IMR-90 (cell line): ENCODE results near the gene ADAP2. TPM values are rescaled to one million over a fixed set of nuclear protein-coding genes. Genes with fewer than 3 reads are reported as not detected.

Experiments used
- ATAC-seq: fragments of 200-7000 bp; cut with Tn5 transposase; 2 replicates; pipeline ENCODE4 v1.9.1; 2020; ENCODE audit warnings: low read depth, mild to moderate bottlenecking, moderate library complexity
- BruUV-seq: library from RNA; stranded (reverse); fragments of 400-500 nt; replicated peaks from 2 replicates; lab custom pipeline; 2021; lab: Mats Ljungman, UMichigan
- CTCF ChIA-PET: fragments of 300-600 bp; formaldehyde crosslinking; extraction: SDS; loops from one replicate; lab custom pipeline; 2021; ENCODE audit warnings: antibody characterized with exemption; lab: Yijun Ruan, JAX
- POLR2A ChIA-PET: fragments of 300-600 bp; sonication (Branson Sonifier 250); formaldehyde crosslinking; loops from one replicate; lab custom pipeline; 2022; ENCODE audit warnings: antibody characterized with exemption; ENCODE audit not compliant: unreplicated experiment; lab: Charles Lee
- DNase-seq: peaks from one replicate; pipeline ENCODE4 v3.0.0; 2013
- H2AFZ ChIP-seq: replicated peaks from 2 replicates; pipeline ENCODE3; 2013; ENCODE audit warnings: low read length, mild to moderate bottlenecking; ENCODE audit not compliant: poor library complexity
- H2AK5ac ChIP-seq: 2 replicates; pipeline ENCODE4 v1.6.1; 2013; ENCODE audit warnings: low read depth, low read length, inconsistent platforms
- H2AK9ac ChIP-seq: replicated peaks from 2 replicates; pipeline ENCODE3; 2013; ENCODE audit warnings: mild to moderate bottlenecking, low read depth, low read length, moderate library complexity; ENCODE audit not compliant: poor library complexity
- H2BK120ac ChIP-seq: 2 replicates; pipeline ENCODE4 v1.6.1; 2013; ENCODE audit warnings: low read depth, low read length, inconsistent platforms
- H2BK15ac ChIP-seq: 3 replicates; pipeline ENCODE4 v1.6.1; 2013; ENCODE audit warnings: low read depth, low read length, inconsistent platforms
- H2BK20ac ChIP-seq: 2 replicates; pipeline ENCODE4 v1.6.1; 2013; ENCODE audit warnings: low read depth, mild to moderate bottlenecking, inconsistent platforms, low read length, moderate library complexity
- H2BK5ac ChIP-seq: 2 replicates; pipeline ENCODE4 v1.6.1; 2013; ENCODE audit warnings: mild to moderate bottlenecking, low read depth, low read length, inconsistent platforms; ENCODE audit not compliant: poor library complexity, severe bottlenecking
- H3K14ac ChIP-seq: replicated peaks from 2 replicates; pipeline ENCODE4 v1.6.1; 2013; ENCODE audit warnings: low read depth, low read length, inconsistent platforms
- H3K18ac ChIP-seq: 2 replicates; pipeline ENCODE4 v1.6.1; 2013; ENCODE audit warnings: low read depth, low read length, control low read depth
- H3K23ac ChIP-seq: 2 replicates; pipeline ENCODE4 v1.6.1; 2013; ENCODE audit warnings: low read depth, low read length, inconsistent platforms
- H3K27ac ChIP-seq: 2 replicates; pipeline ENCODE4 v1.5.1; 2013; ENCODE audit warnings: mild to moderate bottlenecking, control low read depth, low read length; ENCODE audit not compliant: insufficient read depth
- H3K27me3 ChIP-seq: 2 replicates; pipeline ENCODE4 v1.6.1; 2013; ENCODE audit warnings: low read length; ENCODE audit not compliant: control insufficient read depth, insufficient read depth
- H3K36me3 ChIP-seq: 2 replicates; pipeline ENCODE4 v1.6.1; 2013; ENCODE audit warnings: low read length, mixed read lengths; ENCODE audit not compliant: control insufficient read depth, insufficient read depth
- H3K4ac ChIP-seq: 2 replicates; pipeline ENCODE4 v1.6.1; 2013; ENCODE audit warnings: low read depth, low read length, inconsistent platforms
- H3K4me1 ChIP-seq: 2 replicates; pipeline ENCODE4 v1.6.1; 2013; ENCODE audit warnings: low read length, mixed read lengths; ENCODE audit not compliant: control insufficient read depth, insufficient read depth
- H3K4me2 ChIP-seq: 2 replicates; pipeline ENCODE4 v1.6.1; 2013; ENCODE audit warnings: low read depth, mild to moderate bottlenecking, control low read depth, low read length, moderate library complexity
- H3K4me3 ChIP-seq: 2 replicates; pipeline ENCODE4 v1.5.1; 2013; ENCODE audit warnings: low read depth, mild to moderate bottlenecking, control low read depth, low read length, moderate library complexity; ENCODE audit not compliant: insufficient read depth
- H3K56ac ChIP-seq: 2 replicates; pipeline ENCODE4 v1.6.1; 2013; ENCODE audit warnings: low read length, inconsistent platforms; ENCODE audit not compliant: insufficient read depth; ENCODE audit errors: extremely low read depth
- H3K79me1 ChIP-seq, 2 experiments: 2 replicates each; pipeline ENCODE4 v1.6.1; 2013; ENCODE audit warnings: low read length in 2 of 2, inconsistent platforms in 1 of 2, low read depth in 1 of 2
- H3K9ac ChIP-seq: 2 replicates; pipeline ENCODE4 v1.6.1; 2013; ENCODE audit warnings: low read depth, low read length, control low read depth
- H3K9me1 ChIP-seq: 2 replicates; pipeline ENCODE4 v1.6.1; 2013; ENCODE audit warnings: low read length, inconsistent platforms; ENCODE audit not compliant: insufficient read depth
- H3K9me3 ChIP-seq: 2 replicates; pipeline ENCODE4 v1.6.1; 2013; ENCODE audit warnings: low read length; ENCODE audit not compliant: control insufficient read depth, insufficient read depth
- H4K20me1 ChIP-seq: 2 replicates; pipeline ENCODE4 v1.6.1; 2013; ENCODE audit warnings: low read length, inconsistent platforms; ENCODE audit not compliant: insufficient read depth
- H4K5ac ChIP-seq: 2 replicates; pipeline ENCODE4 v1.6.1; 2013; ENCODE audit warnings: mild to moderate bottlenecking, low read depth, low read length, control low read depth
- H4K8ac ChIP-seq, 2 experiments: 2 replicates each; pipeline ENCODE4 v1.6.1; 2013; ENCODE audit warnings: low read depth in 2 of 2, low read length in 2 of 2, control low read depth in 1 of 2, inconsistent platforms in 1 of 2
- H4K91ac ChIP-seq: 2 replicates; pipeline ENCODE4 v1.6.1; 2013; ENCODE audit warnings: low read depth, low read length, inconsistent platforms; ENCODE audit not compliant: insufficient read depth
- BHLHE40 ChIP-seq: fragments of 150-350 bp; IDR thresholded peaks from 2 replicates; pipeline ENCODE4 v1.6.1; 2016; ENCODE audit warnings: mild to moderate bottlenecking, low read depth, low read length
- CEBPB ChIP-seq: IDR thresholded peaks from 2 replicates; pipeline ENCODE4 v1.6.1; 2012; ENCODE audit warnings: low read depth, low read length, improper control_type of control experiment
- CHD1 ChIP-seq: IDR thresholded peaks from 2 replicates; pipeline ENCODE4 v1.6.1; 2012; ENCODE audit warnings: low read depth, low read length, improper control_type of control experiment
- ELK1 ChIP-seq: fragments of 150-350 bp; IDR thresholded peaks from 2 replicates; pipeline ENCODE4 v1.6.1; 2016; ENCODE audit warnings: low read depth, mild to moderate bottlenecking, low read length, moderate library complexity, borderline replicate concordance
- FOS ChIP-seq: fragments of 150-350 bp; IDR thresholded peaks from 2 replicates; pipeline ENCODE4 v1.6.1; 2016; ENCODE audit warnings: low read depth, low read length
- MAFK ChIP-seq: IDR thresholded peaks from 2 replicates; pipeline ENCODE4 v1.6.1; 2012; ENCODE audit warnings: low read depth, low read length, improper control_type of control experiment
- MAZ ChIP-seq: IDR thresholded peaks from 2 replicates; pipeline ENCODE4 v1.6.1; 2012; ENCODE audit warnings: low read depth, mild to moderate bottlenecking, low read length, improper control_type of control experiment, moderate library complexity, borderline replicate concordance
- NFE2L2 ChIP-seq: fragments of 150-350 bp; IDR thresholded peaks from 2 replicates; pipeline ENCODE4 v1.6.1; 2016; ENCODE audit warnings: low read depth, mild to moderate bottlenecking, low read length
- RCOR1 ChIP-seq: IDR thresholded peaks from 2 replicates; pipeline ENCODE4 v1.6.1; 2012; ENCODE audit warnings: mild to moderate bottlenecking, low read length, improper control_type of control experiment; ENCODE audit not compliant: insufficient replicate concordance
- SMC3 ChIP-seq: fragments of 150-350 bp; IDR thresholded peaks from 2 replicates; pipeline ENCODE4 v1.6.1; 2016; ENCODE audit warnings: low read depth, mild to moderate bottlenecking, antibody characterized with exemption, low read length, moderate library complexity
- WGBS, 2 experiments: methylation state at CpG; one replicate each; pipeline versions ENCODE4 v1.1.5 to v1.1.7; 2013; ENCODE audit warnings: missing lambda C conversion rate in 2 of 2; ENCODE audit not compliant: insufficient read length in 1 of 2; ENCODE audit errors: extremely low coverage in 2 of 2; 5-methylcytosine and 5-hydroxymethylcytosine counted together
- dilution Hi-C: fragments of 300-500 bp; cut with HindIII; formaldehyde crosslinking; loops from one replicate; pipeline ENCODE4 v1.14.3; 2018; ENCODE audit warnings: low sequenced_read_pairs; ENCODE audit not compliant: unreplicated experiment
- in situ Hi-C: fragments of 300-500 bp; cut with MboI; formaldehyde crosslinking; loops from 3 replicates; pipeline ENCODE4 v1.14.3; 2019; ENCODE audit warnings: low sequenced_read_pairs, inconsistent platforms, mixed read lengths
- intact Hi-C: fragments of 100-400 bp; cut with micrococcal nuclease; formaldehyde crosslinking; loops from 2 replicates; pipeline ENCODE4 v1.10.0; 2022
- polyA plus RNA-seq, 3 experiments: library from polyadenylated mRNA; depleted of rRNA; stranded (reverse); fragments of >200 nt; gene quantifications; 2 replicates each; pipeline ENCODE4 v1.2.3, GENCODE V29; 2012; ENCODE audit warnings: low replicate concordance in 1 of 3
- total RNA-seq: library from RNA; depleted of rRNA; stranded (reverse); fragments of >200 nt; gene quantifications from 2 replicates; pipeline ENCODE4 v1.2.3, GENCODE V29; 2012
- TF ChIP-seq, protein P1 (sequence below): conservative IDR thresholded peaks from 2 replicates; pipeline ENCODE4 v1.5.1; 2012; ENCODE audit warnings: mild to moderate bottlenecking, low read depth, low read length, improper control_type of control experiment
- TF ChIP-seq, protein P2 (sequence below): fragments of 150-350 bp; IDR thresholded peaks from 2 replicates; pipeline ENCODE4 v1.6.1; 2017; ENCODE audit warnings: mild to moderate bottlenecking, antibody characterized with exemption, low read length, low read depth

Gene ADAP2
- total and polyA plus RNA-seq, 2 of the 4 experiments (the other 2 are of a cell fraction) = 0.90 to 1.2 TPM

DNA sequence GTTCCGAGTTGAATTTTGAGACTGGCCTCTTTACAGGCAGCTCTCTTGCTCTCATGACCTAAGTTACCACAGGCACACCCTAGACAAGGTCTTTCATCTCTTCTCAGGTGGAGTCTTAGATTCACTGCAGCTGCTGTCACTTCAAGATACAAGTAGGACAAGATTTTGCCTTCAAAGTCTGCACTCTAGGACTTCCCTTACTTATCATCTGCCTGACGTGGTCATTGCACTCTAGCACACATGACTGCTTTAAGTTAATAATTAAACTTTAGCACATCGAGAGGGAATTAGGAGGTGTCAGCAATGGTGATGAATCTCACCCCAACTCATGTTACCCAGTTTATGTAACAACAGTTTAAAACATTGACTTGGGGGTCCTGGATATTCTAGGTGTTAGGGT, 74.7 kb downstream of the ADAP2 start:
- in situ Hi-C loops (no loop called here), intact Hi-C loops (no loop called here), dilution Hi-C loops (no loop called here)
- H3K9me1 ChIP-seq = peaks cover 8% of the 10 kb centered on the region
- ATAC-seq (no peak), DNase-seq (no peak)
- H4K5ac ChIP-seq = no peak overlapping the region
- H3K9me3 ChIP-seq = no peaks in the 10 kb centered on the region
- H2AK5ac ChIP-seq = no peak overlapping the region
- no peak overlapping the region for H2BK120ac ChIP-seq
- H3K18ac ChIP-seq = no peak overlapping the region
- ChIA-PET CTCF (no interaction called here), POLR2A (no interaction called here)
- H2BK5ac ChIP-seq = no peak overlapping the region
- H4K20me1 ChIP-seq = no peaks in the 10 kb centered on the region
- no peak overlapping the region for H2AFZ ChIP-seq
- no peak overlapping the region for H2BK15ac ChIP-seq
- H4K8ac ChIP-seq = no peak overlapping the region
- no peak overlapping the region for H3K14ac ChIP-seq
- no peak overlapping the region for H3K4me3 ChIP-seq
- no TSS peak for BruUV-seq
- peaks cover 30% of the 10 kb centered on the region for H3K36me3 ChIP-seq
- no peak overlapping the region for H3K27ac ChIP-seq
- no peak overlapping the region for H3K23ac ChIP-seq
- H2BK20ac ChIP-seq = no peak overlapping the region
- WGBS, 2 experiments = 100% methylated on average over 1 of the region's 3 CpGs; no CpG with 5 or more reads in 1 of the 2 experiments
- no peaks in the 10 kb centered on the region for H3K27me3 ChIP-seq
- H3K79me1 ChIP-seq = no peaks in the 10 kb centered on the region
- no peak overlapping the region for H3K56ac ChIP-seq
- H3K4me2 ChIP-seq = no peak overlapping the region
- no peaks in the 10 kb centered on the region for H3K4me1 ChIP-seq
- H3K9ac ChIP-seq = no peak overlapping the region
- TF ChIP-seq CHD1 (no peak), BHLHE40 (no peak), RCOR1 (no peak), MAZ (no peak), ELK1 (no peak), CEBPB (no peak), SMC3 (no peak), NFE2L2 (no peak), FOS (no peak), MAFK (no peak)
- TF ChIP-seq, protein P1, sequence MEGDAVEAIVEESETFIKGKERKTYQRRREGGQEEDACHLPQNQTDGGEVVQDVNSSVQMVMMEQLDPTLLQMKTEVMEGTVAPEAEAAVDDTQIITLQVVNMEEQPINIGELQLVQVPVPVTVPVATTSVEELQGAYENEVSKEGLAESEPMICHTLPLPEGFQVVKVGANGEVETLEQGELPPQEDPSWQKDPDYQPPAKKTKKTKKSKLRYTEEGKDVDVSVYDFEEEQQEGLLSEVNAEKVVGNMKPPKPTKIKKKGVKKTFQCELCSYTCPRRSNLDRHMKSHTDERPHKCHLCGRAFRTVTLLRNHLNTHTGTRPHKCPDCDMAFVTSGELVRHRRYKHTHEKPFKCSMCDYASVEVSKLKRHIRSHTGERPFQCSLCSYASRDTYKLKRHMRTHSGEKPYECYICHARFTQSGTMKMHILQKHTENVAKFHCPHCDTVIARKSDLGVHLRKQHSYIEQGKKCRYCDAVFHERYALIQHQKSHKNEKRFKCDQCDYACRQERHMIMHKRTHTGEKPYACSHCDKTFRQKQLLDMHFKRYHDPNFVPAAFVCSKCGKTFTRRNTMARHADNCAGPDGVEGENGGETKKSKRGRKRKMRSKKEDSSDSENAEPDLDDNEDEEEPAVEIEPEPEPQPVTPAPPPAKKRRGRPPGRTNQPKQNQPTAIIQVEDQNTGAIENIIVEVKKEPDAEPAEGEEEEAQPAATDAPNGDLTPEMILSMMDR = no peak
- TF ChIP-seq, protein P2, sequence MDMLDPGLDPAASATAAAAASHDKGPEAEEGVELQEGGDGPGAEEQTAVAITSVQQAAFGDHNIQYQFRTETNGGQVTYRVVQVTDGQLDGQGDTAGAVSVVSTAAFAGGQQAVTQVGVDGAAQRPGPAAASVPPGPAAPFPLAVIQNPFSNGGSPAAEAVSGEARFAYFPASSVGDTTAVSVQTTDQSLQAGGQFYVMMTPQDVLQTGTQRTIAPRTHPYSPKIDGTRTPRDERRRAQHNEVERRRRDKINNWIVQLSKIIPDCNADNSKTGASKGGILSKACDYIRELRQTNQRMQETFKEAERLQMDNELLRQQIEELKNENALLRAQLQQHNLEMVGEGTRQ = no peak
- H3K4ac ChIP-seq = no peak overlapping the region
- H4K91ac ChIP-seq = no peak overlapping the region
- no peak overlapping the region for H2AK9ac ChIP-seq
